OCI-LY3 (cell line): Measurements from ENCODE around the gene CA10.

ENCODE experiments used
- H2AFZ ChIP-seq: fragments of 200-600, 300-600 bp; shearing (Covaris generic); 2 replicates; pipeline ENCODE4 v1.6.0; 2014; ENCODE audit warnings: antibody characterized with exemption, low read depth, low read length
- H3K27ac ChIP-seq: fragments of 200-600, 300-600 bp; sonication (generic); 2 replicates; pipeline ENCODE4 v1.5.1; 2014; ENCODE audit warnings: mild to moderate bottlenecking, low read length, moderate library complexity, mixed read lengths
- H3K27me3 ChIP-seq: fragments of 200-600, 300-600 bp; sonication (generic); 2 replicates; pipeline ENCODE4 v1.6.1; 2014; ENCODE audit warnings: low read depth, low read length, mixed read lengths
- H3K36me3 ChIP-seq: fragments of 200-600, 300-600 bp; sonication (generic); replicated peaks from 2 replicates; pipeline ENCODE3; 2014; ENCODE audit warnings: low read depth, low read length, mixed read lengths
- H3K4me1 ChIP-seq: fragments of 300-600, 200-600 bp; sonication (generic); 2 replicates; pipeline ENCODE4 v1.6.1; 2014; ENCODE audit warnings: low read length, mixed read lengths
- H3K4me2 ChIP-seq: fragments of 200-600, 300-600 bp; sonication (generic); 2 replicates; pipeline ENCODE4 v1.6.1; 2014; ENCODE audit warnings: low read length, mixed read lengths
- H3K4me3 ChIP-seq: fragments of 300-600, 200-600 bp; sonication (generic); 2 replicates; pipeline ENCODE4 v1.5.1; 2014; ENCODE audit warnings: antibody characterized with exemption, mild to moderate bottlenecking, low read length, moderate library complexity
- H3K79me2 ChIP-seq: fragments of 300-600, 200-600 bp; shearing (Covaris generic); 2 replicates; pipeline ENCODE4 v1.6.1; 2014; ENCODE audit warnings: mild to moderate bottlenecking, low read length, mixed read lengths
- H3K9ac ChIP-seq: fragments of 300-600, 200-600 bp; shearing (Covaris generic); 2 replicates; pipeline ENCODE4 v1.6.0; 2014; ENCODE audit warnings: mild to moderate bottlenecking, low read length, moderate library complexity
- H3K9me3 ChIP-seq: fragments of 200-600, 300-600 bp; shearing (Covaris generic); 2 replicates; pipeline ENCODE4 v1.6.1; 2014; ENCODE audit warnings: low read length, mixed read lengths; ENCODE audit not compliant: insufficient read depth
- H4K20me1 ChIP-seq: fragments of 200-600, 300-600 bp; sonication (generic); 2 replicates; pipeline ENCODE4 v1.6.1; 2016; ENCODE audit warnings: low read length, mixed read lengths; ENCODE audit not compliant: insufficient read depth
- CTCF ChIP-seq: fragments of 200-600, 300-600 bp; sonication (generic); IDR thresholded peaks from 2 replicates; pipeline ENCODE4 v1.5.1; 2014; ENCODE audit warnings: antibody characterized with exemption, low read length, low read depth
- EZH2phosphoT487 ChIP-seq: fragments of 200-600 bp; shearing (Covaris generic); IDR thresholded peaks from 2 replicates; pipeline ENCODE4 v1.6.1; 2018; ENCODE audit warnings: antibody characterized with exemption, mixed run types, low read depth

Gene CA10

GRCh38 chr17:51802544-51802943 is 356.0 kb downstream of the CA10 start:
- Histone ChIP-seq H3K9me3 (no peaks in the 10 kb centered on the region), H3K27ac (no peak overlapping the region), H4K20me1 (no peaks in the 10 kb centered on the region), H3K36me3 (no peaks in the 10 kb centered on the region), H3K9ac (no peak overlapping the region), H3K4me2 (no peak overlapping the region), H3K4me1 (no peaks in the 10 kb centered on the region), H3K79me2 (no peaks in the 10 kb centered on the region), H3K4me3 (no peak overlapping the region), H2AFZ (no peak overlapping the region), H3K27me3 (peaks cover 12% of the 10 kb centered on the region; the same call in 1 of the 2 replicates)
- TF ChIP-seq CTCF = no peak
- TF ChIP-seq EZH2phosphoT487 = no peak

GRCh38 chr17:51801626-51802025 is 356.9 kb downstream of the CA10 start:
- H3K4me2 ChIP-seq = no peak overlapping the region
- no peak overlapping the region for H3K9ac ChIP-seq
- no peaks in the 10 kb centered on the region for H4K20me1 ChIP-seq
- peaks cover 12% of the 10 kb centered on the region; the same call in 1 of the 2 replicates for H3K27me3 ChIP-seq
- H3K9me3 ChIP-seq = no peaks in the 10 kb centered on the region
- TF ChIP-seq CTCF = no peak
- TF ChIP-seq EZH2phosphoT487 = no peak
- H3K4me1 ChIP-seq = no peaks in the 10 kb centered on the region
- H3K27ac ChIP-seq = no peak overlapping the region
- H3K36me3 ChIP-seq = no peaks in the 10 kb centered on the region
- H2AFZ ChIP-seq = no peak overlapping the region
- no peak overlapping the region for H3K4me3 ChIP-seq
- H3K79me2 ChIP-seq = no peaks in the 10 kb centered on the region

- Histone ChIP-seq H3K9ac (no peak overlapping the region), H3K79me2 (no peaks in the 10 kb centered on the region), H3K27ac (no peak overlapping the region), H3K4me1 (no peaks in the 10 kb centered on the region), H3K36me3 (no peaks in the 10 kb centered on the region), H3K4me2 (no peak overlapping the region), H3K27me3 (peaks cover 7% of the 10 kb centered on the region; the same call in 1 of the 2 replicates), H2AFZ (no peak overlapping the region), H4K20me1 (no peaks in the 10 kb centered on the region), H3K4me3 (no peak overlapping the region), H3K9me3 (no peaks in the 10 kb centered on the region)
- TF ChIP-seq EZH2phosphoT487 (no peak), CTCF (no peak)
Measured at GRCh38 chr17:51799981-51800380, 358.5 kb downstream of the CA10 start.

GRCh38 chr17:51799240-51799639 is 359.3 kb downstream of the CA10 start:
- H3K4me2 ChIP-seq = no peak overlapping the region
- H3K9ac ChIP-seq = no peak overlapping the region
- no peaks in the 10 kb centered on the region for H3K4me1 ChIP-seq
- H3K79me2 ChIP-seq = no peaks in the 10 kb centered on the region
- TF ChIP-seq EZH2phosphoT487 = no peak
- no peak for TF ChIP-seq CTCF
- no peaks in the 10 kb centered on the region for H3K9me3 ChIP-seq
- no peaks in the 10 kb centered on the region for H4K20me1 ChIP-seq
- no peak overlapping the region for H2AFZ ChIP-seq
- H3K27me3 ChIP-seq = peaks cover 7% of the 10 kb centered on the region; the same call in 1 of the 2 replicates
- no peak overlapping the region for H3K27ac ChIP-seq
- no peaks in the 10 kb centered on the region for H3K36me3 ChIP-seq
- H3K4me3 ChIP-seq = no peak overlapping the region
